Duodenal mucosa (tissue), 2 donors: ENCODE results near the gene ABCC1.

ENCODE experiments used
- H3K27ac ChIP-seq: one replicate; pipeline ENCODE4 v1.7.0; 2013; ENCODE audit warnings: low read depth, low read length
- H3K27me3 ChIP-seq, 2 donors: one replicate each; pipeline ENCODE4 v1.7.0; 2013; ENCODE audit warnings: low read length in 2 of 2, control low read depth in 1 of 2; ENCODE audit not compliant: insufficient read depth in 2 of 2, control insufficient read depth in 1 of 2
- H3K36me3 ChIP-seq, 2 donors: one replicate each; pipeline ENCODE4 v1.7.0; 2013; ENCODE audit warnings: low read length in 2 of 2, control low read depth in 1 of 2; ENCODE audit not compliant: insufficient read depth in 2 of 2, control insufficient read depth in 1 of 2
- H3K4me1 ChIP-seq, 2 donors: one replicate each; pipeline ENCODE4 v1.7.0; 2013; ENCODE audit warnings: low read length in 2 of 2, control low read depth in 1 of 2; ENCODE audit not compliant: insufficient read depth in 2 of 2, control insufficient read depth in 1 of 2
- H3K4me3 ChIP-seq, 2 donors: one replicate each; pipeline ENCODE4 v1.7.0; 2013; ENCODE audit warnings: low read length in 2 of 2, low read depth in 1 of 2
- H3K9ac ChIP-seq, 2 donors: one replicate each; pipeline ENCODE4 v1.7.0; 2013; ENCODE audit warnings: low read length in 2 of 2, low read depth in 1 of 2
- H3K9me3 ChIP-seq, 2 donors: one replicate each; pipeline ENCODE4 v1.7.0; 2013; ENCODE audit warnings: low read length in 2 of 2, control low read depth in 1 of 2; ENCODE audit not compliant: control insufficient read depth in 1 of 2

Gene ABCC1

DNA sequence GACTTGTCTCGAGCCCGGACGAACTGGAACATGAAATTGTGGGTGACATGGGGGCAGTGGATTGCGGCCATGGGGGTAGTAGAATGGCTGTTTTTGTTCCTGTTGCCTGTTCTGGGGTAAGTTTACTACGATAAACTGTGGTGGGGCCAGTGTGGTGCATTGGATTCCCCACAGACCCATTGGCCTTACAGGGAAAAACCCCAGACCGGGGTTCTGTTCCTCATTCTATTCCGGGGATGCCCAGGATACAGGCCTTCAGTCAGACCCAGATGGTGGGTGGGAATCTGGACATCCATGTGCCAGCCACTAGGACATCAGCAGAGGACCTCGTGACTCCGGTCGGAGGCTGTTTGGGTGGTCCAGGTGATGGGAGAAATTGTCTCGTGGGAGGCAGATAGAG is 88.1 kb downstream of the ABCC1 start:
- H3K27me3 ChIP-seq, result no peaks in the 10 kb centered on the region
- H3K4me1 ChIP-seq, result no peaks in the 10 kb centered on the region
- H3K27ac ChIP-seq, result no peak overlapping the region
- no peak overlapping the region for H3K4me3 ChIP-seq
- no peak overlapping the region for H3K9ac ChIP-seq
- no peaks in the 10 kb centered on the region for H3K9me3 ChIP-seq
- H3K36me3 ChIP-seq, result peaks cover 12 to 55% of the 10 kb centered on the region in 2 donors

DNA sequence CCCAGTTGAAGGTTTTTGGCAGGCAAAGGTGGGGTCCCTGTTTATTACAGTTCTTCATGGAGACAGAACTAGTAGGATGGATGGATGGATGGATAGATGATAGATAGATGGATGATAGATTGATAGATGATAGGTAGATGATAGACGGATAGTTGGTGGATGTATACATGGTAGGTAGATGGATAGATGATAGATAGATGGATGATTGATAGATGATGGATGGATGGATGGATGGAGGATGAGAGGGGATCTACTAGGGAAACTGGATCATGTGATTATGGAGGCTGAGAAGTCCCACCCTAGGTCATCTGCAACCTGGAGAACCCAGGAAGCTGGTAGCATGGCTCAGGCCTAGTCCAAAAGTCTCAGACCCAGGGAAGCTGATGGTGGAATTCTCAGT is 88.6 kb downstream of the ABCC1 start:
- H3K9ac ChIP-seq, result no peak overlapping the region
- H3K36me3 ChIP-seq, result peaks cover 12 to 56% of the 10 kb centered on the region in 2 donors
- no peaks in the 10 kb centered on the region for H3K9me3 ChIP-seq
- H3K27me3 ChIP-seq, result no peaks in the 10 kb centered on the region
- no peak overlapping the region for H3K4me3 ChIP-seq
- no peaks in the 10 kb centered on the region for H3K4me1 ChIP-seq
- H3K27ac ChIP-seq, result no peak overlapping the region

DNA sequence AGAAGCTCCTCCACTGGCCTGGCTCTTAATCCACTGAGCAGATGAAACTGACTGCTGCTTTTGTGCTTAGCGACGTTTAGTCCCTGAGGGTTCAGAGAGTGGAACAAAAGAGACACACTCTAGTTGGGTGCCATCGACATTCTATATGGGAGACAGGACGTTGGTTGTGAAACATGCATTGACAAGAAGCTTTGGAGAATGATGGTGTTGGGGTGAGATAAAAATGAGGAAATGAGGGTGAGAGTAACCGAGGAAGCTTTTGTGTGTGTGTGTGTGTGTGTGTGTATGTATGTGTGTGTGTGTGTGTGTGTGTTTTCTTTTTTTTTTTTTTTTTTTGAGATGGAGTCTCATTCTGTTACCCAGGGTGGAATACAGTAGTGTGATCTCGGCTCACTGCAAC is 89.5 kb downstream of the ABCC1 start:
- Histone ChIP-seq H3K4me3 (no peak overlapping the region), H3K27ac (no peak overlapping the region), H3K9ac (no peak overlapping the region), H3K36me3 (peaks cover 12 to 53% of the 10 kb centered on the region in 2 donors), H3K4me1 (no peaks in the 10 kb centered on the region), H3K9me3 (no peaks in the 10 kb centered on the region), H3K27me3 (no peaks in the 10 kb centered on the region)

DNA sequence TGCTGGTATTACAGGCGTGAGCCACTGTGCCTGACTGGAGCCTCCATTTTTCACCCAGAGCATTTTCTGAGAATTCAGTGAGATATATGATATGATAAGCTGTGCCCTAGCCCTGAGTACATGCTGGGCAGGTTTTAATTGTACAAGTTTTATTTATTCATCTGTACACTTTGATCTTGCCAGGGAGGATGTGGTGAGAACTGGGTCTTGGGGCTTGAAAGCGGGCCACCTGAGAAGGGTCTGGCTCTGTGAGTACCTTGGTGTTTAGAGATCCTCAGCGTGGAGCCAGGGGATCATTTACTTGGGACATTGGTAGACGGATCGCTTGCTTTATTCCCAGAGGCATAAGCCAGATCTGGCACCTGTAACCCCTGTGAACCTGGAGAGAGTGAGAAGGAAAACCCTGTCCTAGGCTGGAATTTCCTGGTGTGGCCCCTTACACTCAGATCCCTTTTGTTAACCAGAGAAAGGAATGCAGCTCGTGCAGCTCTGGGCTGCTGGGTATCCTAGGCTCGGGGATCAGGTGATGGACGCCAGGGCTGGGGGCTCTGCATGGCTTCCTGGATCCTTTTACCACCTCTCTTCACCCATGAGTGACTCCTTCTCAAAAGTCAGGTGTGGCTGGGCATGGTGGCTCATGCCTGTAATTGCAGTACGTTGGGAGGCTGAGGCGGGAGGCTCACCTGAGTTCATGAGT is 91.9 kb downstream of the ABCC1 start:
- H3K4me1 ChIP-seq, result no peaks in the 10 kb centered on the region
- no peaks in the 10 kb centered on the region for H3K9me3 ChIP-seq
- no peak overlapping the region for H3K27ac ChIP-seq
- no peak overlapping the region for H3K4me3 ChIP-seq
- H3K27me3 ChIP-seq, result no peaks in the 10 kb centered on the region
- H3K9ac ChIP-seq, result no peak overlapping the region
- peaks cover 19 to 69% of the 10 kb centered on the region in 2 donors for H3K36me3 ChIP-seq

DNA sequence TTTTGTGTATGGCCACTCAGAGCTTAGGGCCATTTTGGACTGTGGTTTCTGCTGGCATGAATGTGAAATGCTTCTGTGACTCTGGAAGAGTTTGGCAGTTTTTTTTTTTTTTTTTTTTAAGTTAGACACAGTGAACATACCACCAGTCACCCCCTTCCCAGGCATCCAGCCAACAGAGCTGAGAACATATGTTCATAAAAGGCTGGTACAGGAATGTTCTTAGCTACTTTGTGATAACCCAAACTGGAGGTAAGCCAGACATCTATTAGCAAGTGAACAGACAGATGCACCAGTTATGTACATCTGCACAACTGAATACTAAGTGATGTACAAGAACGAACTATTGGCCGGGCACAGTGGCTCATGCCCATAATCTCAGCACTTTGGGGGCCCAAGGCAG is 92.7 kb downstream of the ABCC1 start:
- no peaks in the 10 kb centered on the region for H3K27me3 ChIP-seq
- no peaks in the 10 kb centered on the region for H3K4me1 ChIP-seq
- peaks cover 13 to 70% of the 10 kb centered on the region in 2 donors for H3K36me3 ChIP-seq
- no peak overlapping the region for H3K4me3 ChIP-seq
- H3K9me3 ChIP-seq, result no peaks in the 10 kb centered on the region
- no peak overlapping the region for H3K27ac ChIP-seq
- H3K9ac ChIP-seq, result no peak overlapping the region

DNA sequence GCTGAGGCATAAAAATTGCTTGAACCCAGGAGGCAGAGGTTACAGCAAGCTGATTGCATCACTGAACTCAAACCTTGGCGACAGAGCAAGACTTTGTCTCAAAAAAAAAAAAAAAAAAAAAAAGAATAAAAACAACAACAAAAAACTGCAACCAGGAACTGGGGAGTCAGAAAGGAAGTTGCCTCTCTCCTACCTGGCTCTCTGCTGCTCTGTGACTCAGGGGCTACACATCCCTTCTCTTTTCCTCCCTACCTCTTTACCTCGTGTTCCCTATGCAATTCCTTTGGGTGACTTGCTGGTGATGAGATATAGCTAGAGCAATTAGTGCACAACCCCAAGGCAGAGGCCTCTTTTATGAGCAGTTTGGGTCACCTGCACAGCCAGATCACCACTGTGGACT is 95.9 kb downstream of the ABCC1 start:
- Histone ChIP-seq H3K9ac (no peak overlapping the region), H3K4me1 (no peaks in the 10 kb centered on the region), H3K9me3 (no peaks in the 10 kb centered on the region), H3K27ac (no peak overlapping the region), H3K36me3 (peaks cover 13 to 74% of the 10 kb centered on the region in 2 donors), H3K27me3 (no peaks in the 10 kb centered on the region), H3K4me3 (no peak overlapping the region)

DNA sequence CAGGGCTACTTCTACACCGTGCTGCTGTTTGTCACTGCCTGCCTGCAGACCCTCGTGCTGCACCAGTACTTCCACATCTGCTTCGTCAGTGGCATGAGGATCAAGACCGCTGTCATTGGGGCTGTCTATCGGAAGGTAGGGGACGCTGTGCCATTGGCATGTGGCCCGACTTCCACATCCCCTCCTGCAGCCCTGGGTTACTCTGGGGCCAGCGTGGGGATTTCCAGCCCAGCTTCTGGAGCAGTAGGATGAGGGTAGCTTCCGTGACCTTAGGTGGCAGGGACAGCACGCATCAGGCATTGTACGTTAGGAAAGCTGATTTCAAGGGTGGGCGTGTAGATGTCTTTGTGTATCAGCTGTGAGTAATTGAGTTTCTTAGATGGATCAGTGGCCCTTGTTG is 96.5 kb downstream of the ABCC1 start:
- Histone ChIP-seq H3K36me3 (peaks cover 13 to 72% of the 10 kb centered on the region in 2 donors), H3K27me3 (no peaks in the 10 kb centered on the region), H3K4me1 (no peaks in the 10 kb centered on the region), H3K4me3 (no peak overlapping the region), H3K27ac (no peak overlapping the region), H3K9ac (no peak overlapping the region), H3K9me3 (no peaks in the 10 kb centered on the region)

DNA sequence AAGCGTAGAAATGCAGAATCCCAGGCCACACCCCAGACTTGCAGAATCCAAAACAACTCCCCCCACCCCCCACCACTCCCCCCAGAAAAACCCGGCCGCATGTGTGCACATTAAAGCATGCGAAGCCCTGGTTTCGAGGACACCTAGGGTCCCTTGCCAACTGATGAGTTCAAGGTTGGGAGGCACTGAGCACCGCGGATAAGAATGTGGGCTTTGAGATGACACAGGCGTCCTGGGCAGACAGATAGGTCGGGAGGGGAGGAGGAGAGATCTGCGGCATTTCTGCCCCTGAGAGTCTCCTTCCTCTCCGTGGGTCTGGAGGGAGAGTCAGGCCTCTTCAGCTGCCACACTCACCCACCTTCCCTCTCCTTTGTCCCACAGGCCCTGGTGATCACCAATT is 98.3 kb downstream of the ABCC1 start:
- Histone ChIP-seq H3K27me3 (no peaks in the 10 kb centered on the region), H3K27ac (no peak overlapping the region), H3K9ac (no peak overlapping the region), H3K4me3 (no peak overlapping the region), H3K4me1 (no peaks in the 10 kb centered on the region), H3K9me3 (no peaks in the 10 kb centered on the region), H3K36me3 (peaks cover 18 to 74% of the 10 kb centered on the region in 2 donors)

DNA sequence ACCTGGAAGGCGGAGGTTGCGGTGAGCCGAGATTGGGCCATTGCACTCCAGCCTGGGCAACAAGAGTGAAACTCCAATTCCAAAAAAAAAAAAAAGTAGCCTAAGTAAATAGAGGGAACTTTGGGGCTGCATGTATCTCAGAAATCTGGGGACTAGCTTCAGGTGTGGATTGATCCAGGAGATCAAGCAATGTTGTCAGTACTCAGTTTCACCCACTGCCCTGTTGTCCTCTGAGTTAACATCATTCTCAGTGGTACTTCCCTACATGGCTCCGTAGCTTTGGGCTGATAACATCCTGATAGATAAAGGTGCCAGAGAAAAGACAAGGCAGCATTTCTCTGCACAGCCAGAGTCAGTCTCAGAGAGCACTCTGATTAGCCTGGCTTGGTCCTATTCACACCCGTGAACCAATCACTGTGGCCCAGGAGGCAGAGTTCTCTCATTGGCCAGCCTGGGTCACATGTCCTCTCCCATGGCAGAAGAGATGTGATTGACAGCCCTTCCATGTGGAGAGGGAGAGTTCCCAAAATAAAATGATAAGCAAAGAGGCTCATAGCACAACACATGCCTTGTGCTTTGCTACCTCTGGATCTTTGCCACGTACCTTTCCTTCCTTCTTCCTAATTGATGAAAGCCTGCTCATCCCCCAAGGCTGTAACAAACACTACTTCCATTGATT is 99.6 kb downstream of the ABCC1 start:
- Histone ChIP-seq H3K9me3 (no peaks in the 10 kb centered on the region), H3K4me3 (no peak overlapping the region), H3K27me3 (no peaks in the 10 kb centered on the region), H3K9ac (no peak overlapping the region), H3K36me3 (peaks cover 18 to 74% of the 10 kb centered on the region in 2 donors), H3K27ac (no peak overlapping the region), H3K4me1 (no peaks in the 10 kb centered on the region)

DNA sequence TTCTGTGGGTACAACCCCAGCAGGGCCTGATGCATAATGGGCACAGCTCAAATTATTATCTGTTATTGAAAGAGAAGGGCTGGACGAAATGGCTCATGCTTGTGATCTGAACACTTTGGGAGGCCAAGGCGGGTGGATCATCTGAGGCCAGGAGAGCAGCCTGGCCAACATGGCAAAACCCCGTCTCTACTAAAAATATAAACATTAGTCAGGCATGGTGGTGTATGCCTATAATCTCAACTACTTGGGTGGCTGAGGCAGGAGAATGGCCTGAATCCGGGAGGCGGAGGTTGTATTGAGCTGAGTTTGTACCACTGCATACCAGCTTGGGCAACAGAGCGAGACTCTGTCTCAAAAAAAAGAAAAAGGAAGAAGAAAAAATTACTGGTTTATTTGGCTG is 100.7 kb downstream of the ABCC1 start:
- no peaks in the 10 kb centered on the region for H3K4me1 ChIP-seq
- no peak overlapping the region for H3K27ac ChIP-seq
- no peaks in the 10 kb centered on the region for H3K27me3 ChIP-seq
- H3K4me3 ChIP-seq, result no peak overlapping the region
- H3K36me3 ChIP-seq, result peaks cover 18 to 64% of the 10 kb centered on the region in 2 donors
- no peak overlapping the region for H3K9ac ChIP-seq
- no peaks in the 10 kb centered on the region for H3K9me3 ChIP-seq
